NOMO-1 treated with dmso at 0.1 percent for 144 hours (cell line): Measurements from ENCODE around the gene APOA1.

Source experiments
- DNase-seq: peaks from one replicate; lab custom pipeline; 2025; ENCODE audit not compliant: unreplicated experiment; lab: John Stamatoyannopoulos, UW

Gene APOA1

DNA sequence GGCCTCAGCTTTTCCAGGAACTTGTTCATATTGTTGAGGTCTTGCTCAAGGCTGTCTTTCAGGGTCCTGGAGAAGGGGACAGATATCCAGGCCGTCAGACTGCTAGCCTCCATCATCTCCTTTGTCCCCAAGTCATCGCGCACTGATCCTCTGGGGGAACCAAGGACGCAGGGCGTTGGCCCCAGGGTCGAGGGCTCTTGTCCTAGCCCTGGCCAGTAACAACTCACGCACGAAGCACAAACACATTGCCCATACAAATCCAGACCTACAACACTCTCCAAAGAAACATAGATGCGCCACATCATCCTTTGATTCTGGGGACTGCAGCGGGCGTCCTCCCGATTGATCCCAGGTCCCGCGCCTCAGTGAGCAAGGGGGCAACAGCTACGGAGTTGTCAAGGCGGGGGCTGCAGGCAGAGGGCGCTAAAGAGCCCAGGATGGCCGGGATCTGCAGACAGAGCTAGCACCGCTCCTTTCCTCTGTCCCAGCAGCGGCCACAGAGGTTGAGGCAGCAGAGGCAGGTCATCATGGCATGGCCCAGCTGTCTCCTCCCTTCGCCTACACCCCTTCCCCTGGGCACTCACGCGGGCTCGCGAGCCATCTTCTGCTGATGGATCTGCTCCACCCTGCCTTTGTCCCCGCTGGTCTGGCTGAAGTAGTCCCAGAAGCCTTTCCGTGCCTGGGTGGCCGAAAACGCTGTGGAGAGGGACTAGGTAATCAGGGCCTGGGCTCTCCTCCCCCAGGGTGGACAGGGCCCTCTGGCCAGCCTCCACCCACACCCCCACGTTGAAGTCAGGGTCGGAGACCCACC is 46.2 kb downstream of the APOA1 start:
- DNase-seq, result peak; percentile 23

- DNase-seq, result no peak
Observed at GRCh38 chr11:116790167-116791001, 47.0 kb downstream of the APOA1 start.

- no peak for DNase-seq
Observed at GRCh38 chr11:116788975-116789374, 48.4 kb downstream of the APOA1 start.

DNA sequence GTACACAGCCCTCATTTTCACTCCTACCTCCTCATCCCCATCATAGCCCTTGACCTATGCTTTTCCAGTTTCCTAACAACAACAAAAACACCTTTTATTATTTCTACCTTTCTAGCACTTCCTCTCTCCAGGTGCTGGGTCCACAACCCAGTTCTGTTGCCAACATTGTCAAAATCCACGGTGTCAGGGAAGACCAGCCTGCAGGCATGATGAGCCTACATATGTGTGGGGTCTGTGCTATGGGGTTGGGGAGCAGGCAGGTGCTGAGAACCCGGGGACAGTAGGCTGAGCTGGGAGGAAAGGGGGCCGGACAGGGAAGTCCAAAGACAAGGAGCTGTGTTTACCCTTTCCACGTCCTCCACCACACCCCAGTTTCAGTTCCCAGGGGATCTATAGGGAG is 48.9 kb downstream of the APOA1 start:
- no peak for DNase-seq

- peak; percentile 70 for DNase-seq
Observed at GRCh38 chr11:116787786-116788486, 49.5 kb downstream of the APOA1 start, which contains the start of gene ZPR1. Gene ZPR1 (minus strand): TSS chr11:116788023. CDS start chr11:116787990, 33 bp downstream.

- DNase-seq, result no peak
Observed at GRCh38 chr11:116787436-116787785, 50.0 kb downstream of the APOA1 start.

GRCh38 chr11:116786966-116787365 is 50.5 kb downstream of the APOA1 start:
- DNase-seq, result no peak

GRCh38 chr11:116786326-116786725 is 51.1 kb downstream of the APOA1 start:
- DNase-seq, result no peak
